ENCODE measurements around the gene OTUB1. TPM values are rescaled to one million over a fixed set of nuclear protein-coding genes. Genes with fewer than 3 reads are reported as not detected.

OTUB1 gene
- polyA plus RNA-seq, 1 donor (not counting 4 experiments of a cell fraction or from before 2014, with no cell fraction given): 106 TPM

GRCh38 chr11:64036087-64037026, 50.1 kb downstream of the OTUB1 start:
- H3K27ac ChIP-seq (ENCODE audit: control insufficient read depth, insufficient read depth, low read length): no peak overlapping the region
- H3K9ac ChIP-seq (ENCODE audit: control insufficient read depth, extremely low read depth, insufficient read depth, low read length): no peak overlapping the region
- H3K27me3 ChIP-seq (ENCODE audit: control insufficient read depth, extremely low read depth, insufficient read depth, low read length): peaks cover 54% of the 10 kb centered on the region
- peak overlapping the region in 1 of 3 experiments; percentile 10 for H3K4me3 ChIP-seq (ENCODE audit: control insufficient read depth in 2 of 3, extremely low read depth in 1 of 3, insufficient read depth in 2 of 3, low read depth in 1 of 3, low read length in 3 of 3)
- no peaks in the 10 kb centered on the region for H3K79me2 ChIP-seq (ENCODE audit: control insufficient read depth, insufficient read depth, low read length)
- no peaks in the 10 kb centered on the region for H3K9me1 ChIP-seq (ENCODE audit: control insufficient read depth, extremely low read depth, insufficient read depth, low read length)
- H3K4me1 ChIP-seq (ENCODE audit: control insufficient read depth, extremely low read depth, insufficient read depth, low read length): no peaks in the 10 kb centered on the region
- FAIRE-seq (no peak), DNase-seq (ENCODE audit: low read depth, low spot score) (no peak)
- H3K4me2 ChIP-seq (ENCODE audit: control insufficient read depth, extremely low read depth, insufficient read depth, low read depth, low read length): peak overlapping the region; percentile 22
- H2AFZ ChIP-seq (ENCODE audit: control insufficient read depth, low read length): no peak overlapping the region
- no peaks in the 10 kb centered on the region for H3K9me3 ChIP-seq (ENCODE audit: control insufficient read depth, low read depth, low read length)
- dilution Hi-C loops (cut with MboI; ENCODE audit: extremely low pct_ligation_motif_present, low sequenced_read_pairs): no loop called here
- TF ChIP-seq CTCF (optimal IDR thresholded peaks at IDR 0.05 in 1 of 3, IDR thresholded peaks at IDR 0.05 in 1 of 3, conservative IDR thresholded peaks at IDR 0.05 in 1 of 3; ENCODE audit: extremely low read depth in 1 of 3, insufficient read depth in 2 of 3, low read length in 3 of 3) (no peak), EZH2 (IDR thresholded peaks at IDR 0.05; ENCODE audit: low read length) (peak; percentile 83)
- H4K20me1 ChIP-seq (ENCODE audit: control insufficient read depth, extremely low read depth, insufficient read depth, low read length): peaks cover 4% of the 10 kb centered on the region
- H3K36me3 ChIP-seq (ENCODE audit: control insufficient read depth in 2 of 2, extremely low read depth in 1 of 2, insufficient read depth in 2 of 2, low read length in 2 of 2): no peaks in the 10 kb centered on the region

DNA sequence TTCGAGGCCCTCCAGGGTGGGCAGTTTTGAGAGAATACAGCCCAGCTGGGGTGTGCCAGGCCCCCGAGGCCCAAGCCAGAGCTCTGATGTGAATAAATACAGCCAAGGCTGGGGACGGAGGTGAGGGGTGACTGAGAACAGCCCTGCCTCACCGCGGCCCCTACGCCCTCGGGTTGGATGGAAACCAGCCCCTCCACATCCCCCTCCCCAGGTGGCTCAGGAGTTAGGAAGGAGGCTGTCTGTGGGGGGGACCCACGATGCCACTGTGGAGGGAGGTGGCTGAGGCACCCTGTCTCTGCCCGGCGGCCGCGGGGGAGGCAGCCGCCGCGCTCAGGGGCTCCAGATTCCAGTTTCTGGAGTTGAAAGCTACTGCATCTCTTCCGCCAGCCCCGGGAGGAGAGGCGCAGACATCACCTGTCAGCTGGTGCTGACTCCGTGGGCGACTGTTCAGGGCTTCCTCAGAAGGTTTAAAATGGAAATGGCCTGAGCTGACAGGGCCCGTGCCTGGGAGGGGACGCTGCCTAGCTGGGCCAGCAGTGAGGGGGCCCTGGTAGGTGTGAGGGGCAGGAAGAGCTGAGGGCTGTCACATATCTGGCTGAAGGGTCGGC, 50.9 kb downstream of the OTUB1 start:
- no peak for FAIRE-seq
- Histone ChIP-seq H3K9me3 (ENCODE audit: control insufficient read depth, low read depth, low read length) (no peaks in the 10 kb centered on the region), H2AFZ (ENCODE audit: control insufficient read depth, low read length) (no peak overlapping the region), H4K20me1 (ENCODE audit: control insufficient read depth, extremely low read depth, insufficient read depth, low read length) (peaks cover 4% of the 10 kb centered on the region), H3K79me2 (ENCODE audit: control insufficient read depth, insufficient read depth, low read length) (no peaks in the 10 kb centered on the region), H3K36me3 (ENCODE audit: control insufficient read depth in 2 of 2, extremely low read depth in 1 of 2, insufficient read depth in 2 of 2, low read length in 2 of 2) (no peaks in the 10 kb centered on the region), H3K9me1 (ENCODE audit: control insufficient read depth, extremely low read depth, insufficient read depth, low read length) (no peaks in the 10 kb centered on the region), H3K27ac (ENCODE audit: control insufficient read depth, insufficient read depth, low read length) (no peak overlapping the region), H3K27me3 (ENCODE audit: control insufficient read depth, extremely low read depth, insufficient read depth, low read length) (peaks cover 54% of the 10 kb centered on the region), H3K4me3 (ENCODE audit: control insufficient read depth in 2 of 3, extremely low read depth in 1 of 3, insufficient read depth in 2 of 3, low read depth in 1 of 3, low read length in 3 of 3) (no peak overlapping the region), H3K9ac (ENCODE audit: control insufficient read depth, extremely low read depth, insufficient read depth, low read length) (no peak overlapping the region), H3K4me1 (ENCODE audit: control insufficient read depth, extremely low read depth, insufficient read depth, low read length) (no peaks in the 10 kb centered on the region), H3K4me2 (ENCODE audit: control insufficient read depth, extremely low read depth, insufficient read depth, low read depth, low read length) (no peak overlapping the region)
- TF ChIP-seq EZH2 (IDR thresholded peaks at IDR 0.05; ENCODE audit: low read length) (peak; percentile 27), CTCF (optimal IDR thresholded peaks at IDR 0.05 in 1 of 3, IDR thresholded peaks at IDR 0.05 in 1 of 3, conservative IDR thresholded peaks at IDR 0.05 in 1 of 3; ENCODE audit: extremely low read depth in 1 of 3, insufficient read depth in 2 of 3, low read length in 3 of 3) (no peak)
- dilution Hi-C loops (cut with MboI; ENCODE audit: extremely low pct_ligation_motif_present, low sequenced_read_pairs): no loop called here
- DNase-seq (ENCODE audit: low read depth, low spot score): no peak
